Measurements from ENCODE around the gene UAP1L1. TPM values are rescaled to one million over a fixed set of nuclear protein-coding genes. Genes with fewer than 3 reads are reported as not detected.

The UAP1L1 gene
- total RNA-seq, 4 donors from 2014 or later, result 3.6 to 5.8 (median 5.0) TPM

GRCh38 chr9:137055385-137056364 is 21.6 kb upstream of the UAP1L1 start:
- Histone ChIP-seq H3K27me3 (peaks cover 7 to 38% (median 24%) of the 10 kb centered on the region in 4 donors), H3K27ac (replicated peaks in 1 of 4) (peak overlapping the region; percentile 59 to 73 (median 64)), H3K4me3 (peak overlapping the region in 2 of 4 donors; percentile 8 to 22), H3K4me1 (peaks cover 31 to 56% (median 55%) of the 10 kb centered on the region in 4 donors), H3K36me3 (no peaks in the 10 kb centered on the region), H3K9me3 (no peaks in the 10 kb centered on the region)
- intact Hi-C loops (cut with DNase I), result no loop called here
- no peak for DNase-seq (ENCODE audit: extremely low spot score)
- WGBS, result 36% methylated on average over 8 of the region's 28 CpGs
- no peak for TF ChIP-seq POLR2A (IDR thresholded peaks at IDR 0.05; ENCODE audit: low read depth)
- no peak for TF ChIP-seq CTCF (IDR thresholded peaks at IDR 0.05)
- peak in 1 of 2 donors; percentile 39 for TF ChIP-seq POLR2AphosphoS5 (IDR thresholded peaks at IDR 0.05)
- TF ChIP-seq EP300 (IDR thresholded peaks at IDR 0.05), result no peak

GRCh38 chr9:137056739-137057415 is 20.4 kb upstream of the UAP1L1 start:
- Histone ChIP-seq H3K27me3 (peaks cover 7 to 26% (median 18%) of the 10 kb centered on the region in 4 donors), H3K4me3 (no peak overlapping the region), H3K4me1 (peaks cover 31 to 56% (median 55%) of the 10 kb centered on the region in 4 donors), H3K36me3 (no peaks in the 10 kb centered on the region), H3K9me3 (no peaks in the 10 kb centered on the region), H3K27ac (replicated peaks in 1 of 4) (no peak overlapping the region)
- intact Hi-C loops (cut with DNase I), result no loop called here
- DNase-seq (ENCODE audit: extremely low spot score), result no peak
- 71% methylated on average over 17 of the region's 17 CpGs for WGBS
- TF ChIP-seq EP300 (IDR thresholded peaks at IDR 0.05) (no peak), POLR2A (IDR thresholded peaks at IDR 0.05; ENCODE audit: low read depth) (no peak), POLR2AphosphoS5 (IDR thresholded peaks at IDR 0.05) (peak in 1 of 2 donors; percentile 6)

- H3K27me3 ChIP-seq, result peaks cover 7 to 19% (median 11%) of the 10 kb centered on the region in 4 donors
- H3K36me3 ChIP-seq, result no peaks in the 10 kb centered on the region
- peaks cover 31 to 56% (median 55%) of the 10 kb centered on the region in 4 donors for H3K4me1 ChIP-seq
- intact Hi-C loops (cut with DNase I), result no loop called here
- DNase-seq (ENCODE audit: extremely low spot score), result no peak
- no peak for TF ChIP-seq CTCF (IDR thresholded peaks at IDR 0.05)
- no peak for TF ChIP-seq POLR2AphosphoS5 (IDR thresholded peaks at IDR 0.05)
- no peak for TF ChIP-seq POLR2A (IDR thresholded peaks at IDR 0.05; ENCODE audit: low read depth)
- TF ChIP-seq EP300 (IDR thresholded peaks at IDR 0.05), result no peak
- H3K27ac ChIP-seq (replicated peaks in 1 of 4), result no peak overlapping the region
- no peaks in the 10 kb centered on the region for H3K9me3 ChIP-seq
- WGBS, result 54% methylated on average over 16 of the region's 16 CpGs
- H3K4me3 ChIP-seq, result no peak overlapping the region
Observed at GRCh38 chr9:137057545-137057944, 19.8 kb upstream of the UAP1L1 start.

GRCh38 chr9:137058521-137059234 is 18.6 kb upstream of the UAP1L1 start:
- no peak for TF ChIP-seq POLR2AphosphoS5 (IDR thresholded peaks at IDR 0.05)
- TF ChIP-seq CTCF (IDR thresholded peaks at IDR 0.05), result no peak
- TF ChIP-seq EP300 (IDR thresholded peaks at IDR 0.05), result no peak
- TF ChIP-seq POLR2A (IDR thresholded peaks at IDR 0.05; ENCODE audit: low read depth), result no peak
- no peak overlapping the region for H3K27ac ChIP-seq (replicated peaks in 1 of 4)
- H3K36me3 ChIP-seq, result no peaks in the 10 kb centered on the region
- no peak overlapping the region for H3K4me3 ChIP-seq
- peaks cover under 1 to 8% (median under 1%) of the 10 kb centered on the region in 4 donors for H3K27me3 ChIP-seq
- no peak for DNase-seq (ENCODE audit: extremely low spot score)
- peaks cover 24 to 45% (median 45%) of the 10 kb centered on the region in 4 donors for H3K4me1 ChIP-seq
- 90% methylated on average over 9 of the region's 9 CpGs for WGBS
- no peaks in the 10 kb centered on the region for H3K9me3 ChIP-seq
- intact Hi-C loops (cut with DNase I), result no loop called here

All from esophagus muscularis mucosa (tissue), 4 donors.